HCT116 (cell line): ENCODE results near the gene MGAT4A. TPM values are rescaled to one million over a fixed set of nuclear protein-coding genes. Genes with fewer than 3 reads are reported as not detected.

ENCODE experiments used
- ATAC-seq: fragments of 200-7000 bp; cut with Tn5 transposase; 2 replicates; pipeline ENCODE4 v1.9.1; 2020; ENCODE audit warnings: mild to moderate bottlenecking, moderate library complexity
- BruUV-seq: library from RNA; stranded (reverse); fragments of 400-500 nt; replicated peaks from 2 replicates; lab custom pipeline; 2021; lab: Mats Ljungman, UMichigan
- CTCF ChIA-PET: fragments of 300-600 bp; sonication (Branson Sonifier 250); formaldehyde crosslinking; loops from one replicate; lab custom pipeline; 2021; ENCODE audit warnings: antibody characterized with exemption; lab: Charles Lee
- POLR2A ChIA-PET: fragments of 300-600, 350-600 bp; sonication (Branson Sonifier 250); formaldehyde crosslinking; loops from one replicate; lab custom pipeline; 2021; ENCODE audit warnings: antibody characterized with exemption; lab: Charles Lee
- RAD21 ChIA-PET, 2 experiments: fragments of 300-600 bp; sonication (Branson Sonifier 250); formaldehyde crosslinking; loops; one replicate each; lab custom pipeline; 2023; ENCODE audit warnings: low total read pairs in 2 of 2; ENCODE audit not compliant: uncharacterized antibody in 2 of 2, unreplicated experiment in 2 of 2, low non-redundant PET in 1 of 2; lab: Charles Lee
- DNase-seq: peaks from one replicate; pipeline ENCODE4 v3.0.0-alpha.2; 2010; ENCODE audit warnings: low read depth, low spot score
- H2AFZ ChIP-seq: fragments of 200-600 bp; shearing (Covaris generic), sonication (generic); 2 replicates; pipeline ENCODE4 v1.6.1; 2017; ENCODE audit warnings: low read depth, mixed run types, mixed read lengths, antibody characterized with exemption, low read length; ENCODE audit not compliant: poor library complexity, severe bottlenecking
- H3K27ac ChIP-seq: 2 replicates; pipeline ENCODE4 v1.5.1; 2012; ENCODE audit warnings: low read depth, low read length
- H3K27me3 ChIP-seq: fragments of 200-600 bp; sonication (generic); 2 replicates; pipeline ENCODE4 v1.6.1; 2016; ENCODE audit warnings: mixed run types, low read length, mixed read lengths; ENCODE audit not compliant: insufficient read depth
- H3K36me3 ChIP-seq, 2 experiments: fragments of 200-500 bp in 1 of 2; fragments of 200-600 bp in 1 of 2; sonication (Bioruptor generic) in 1 of 2; sonication (generic) in 1 of 2; 2 replicates each; pipeline versions ENCODE4 v1.5.1 to v1.6.1; 2014 to 2016; ENCODE audit warnings: low read length in 2 of 2, inconsistent platforms in 1 of 2, mixed read lengths in 1 of 2, mixed run types in 1 of 2; ENCODE audit not compliant: insufficient read depth in 2 of 2, control insufficient read depth in 1 of 2
- H3K4me1 ChIP-seq, 2 experiments: fragments of 200-600 bp in 1 of 2; sonication (generic) in 1 of 2; 2 replicates each; pipeline versions ENCODE4 v1.5.1 to v1.6.1; 2012 to 2017; ENCODE audit warnings: low read length in 2 of 2, inconsistent platforms in 1 of 2, mild to moderate bottlenecking in 1 of 2, mixed read lengths in 1 of 2, mixed run types in 1 of 2, moderate library complexity in 1 of 2; ENCODE audit not compliant: insufficient read depth in 2 of 2, control insufficient read depth in 1 of 2
- H3K4me2 ChIP-seq: fragments of 200-600 bp; sonication (generic); 2 replicates; pipeline ENCODE4 v1.6.1; 2017; ENCODE audit warnings: mixed run types, low read length, mixed read lengths
- H3K4me3 ChIP-seq, 2 experiments: fragments of 200-600 bp in 1 of 2; sonication (generic) in 1 of 2; replicated peaks in 1 of 2; 2 replicates each; pipeline ENCODE4 v1.5.1; 2011 to 2016; ENCODE audit warnings: low read length in 2 of 2, control low read depth in 1 of 2, low read depth in 1 of 2, mild to moderate bottlenecking in 1 of 2, mixed read lengths in 1 of 2, mixed run types in 1 of 2
- H3K79me2 ChIP-seq: fragments of 200-600 bp; sonication (generic); 2 replicates; pipeline ENCODE4 v1.6.1; 2017; ENCODE audit warnings: mild to moderate bottlenecking, mixed run types, low read length, moderate library complexity, mixed read lengths; ENCODE audit not compliant: insufficient read depth
- H3K9ac ChIP-seq: fragments of 200-600 bp; sonication (generic); 2 replicates; pipeline ENCODE4 v1.6.1; 2016; ENCODE audit warnings: low read length, mixed read lengths
- H3K9me2 ChIP-seq: fragments of 200-600 bp; sonication (generic), shearing (Covaris generic); 2 replicates; pipeline ENCODE4 v1.6.1; 2017; ENCODE audit warnings: mixed run types, mild to moderate bottlenecking, moderate library complexity; ENCODE audit not compliant: insufficient read depth
- H3K9me3 ChIP-seq, 2 experiments: fragments of 200-500 bp in 1 of 2; fragments of 200-600 bp in 1 of 2; sonication (Bioruptor generic) in 1 of 2; sonication (generic) in 1 of 2; 2 replicates each; pipeline ENCODE4 v1.6.1; 2014 to 2017; ENCODE audit warnings: low read length in 2 of 2, mixed read lengths in 2 of 2, inconsistent platforms in 1 of 2, low read depth in 1 of 2, mild to moderate bottlenecking in 1 of 2, mixed run types in 1 of 2, moderate library complexity in 1 of 2; ENCODE audit not compliant: control insufficient read depth in 1 of 2, insufficient read depth in 1 of 2
- H4K20me1 ChIP-seq: fragments of 200-600 bp; sonication (generic), shearing (Covaris generic); 2 replicates; pipeline ENCODE4 v1.6.1; 2017; ENCODE audit warnings: mixed run types, mild to moderate bottlenecking, moderate library complexity; ENCODE audit not compliant: insufficient read depth
- ATF3 ChIP-seq: IDR thresholded peaks from 2 replicates; pipeline ENCODE4 v1.6.1; 2012
- CEBPB ChIP-seq: IDR thresholded peaks from 2 replicates; pipeline ENCODE4 v1.6.1; 2012; ENCODE audit warnings: low read depth
- CTCF ChIP-seq, 3 experiments: fragments of 200-600 bp in 1 of 3; sonication (generic) in 1 of 3; IDR thresholded peaks in 2 of 3; conservative IDR thresholded peaks in 1 of 3; 2 replicates each; pipeline ENCODE4 v1.5.1; 2012 to 2017; ENCODE audit warnings: low read depth in 2 of 3, low read length in 2 of 3, antibody characterized with exemption in 1 of 3, borderline replicate concordance in 1 of 3, control low read depth in 1 of 3, mild to moderate bottlenecking in 1 of 3, mixed read lengths in 1 of 3, mixed run types in 1 of 3, moderate library complexity in 1 of 3; ENCODE audit not compliant: insufficient read depth in 1 of 3
- EGR1 ChIP-seq: IDR thresholded peaks from 2 replicates; pipeline ENCODE4 v1.6.1; 2012; ENCODE audit warnings: low read depth
- EZH2phosphoT487 ChIP-seq: fragments of 200-600 bp; IDR thresholded peaks from 2 replicates; pipeline ENCODE4 v1.6.1; 2018; ENCODE audit warnings: antibody characterized with exemption, borderline replicate concordance
- FOSL1 ChIP-seq: IDR thresholded peaks from 2 replicates; pipeline ENCODE4 v1.6.1; 2012; ENCODE audit warnings: low read depth
- JUND ChIP-seq: IDR thresholded peaks from 2 replicates; pipeline ENCODE4 v1.6.1; 2012
- MAX ChIP-seq: IDR thresholded peaks from 2 replicates; pipeline ENCODE4 v1.6.1; 2012
- POLR2A ChIP-seq: IDR thresholded peaks from 2 replicates; pipeline ENCODE4 v1.7.0; 2011; ENCODE audit warnings: borderline replicate concordance; ENCODE audit not compliant: insufficient read depth, insufficient read length; ENCODE audit errors: extremely low read depth
- SIN3A ChIP-seq: IDR thresholded peaks from 2 replicates; pipeline ENCODE4 v1.6.1; 2012; ENCODE audit warnings: low read depth
- SRF ChIP-seq: IDR thresholded peaks from 2 replicates; pipeline ENCODE4 v1.6.1; 2012; ENCODE audit warnings: low read depth
- TCF7L2 ChIP-seq: IDR thresholded peaks from 2 replicates; pipeline ENCODE4 v1.7.0; 2011; ENCODE audit warnings: borderline replicate concordance, inconsistent platforms; ENCODE audit not compliant: insufficient read depth, insufficient read length; ENCODE audit errors: extremely low read depth
- ZBTB33 ChIP-seq: IDR thresholded peaks from 2 replicates; pipeline ENCODE4 v1.6.1; 2011; ENCODE audit warnings: mild to moderate bottlenecking, low read length, moderate library complexity; ENCODE audit not compliant: insufficient replicate concordance; ENCODE audit errors: extremely low read depth
- ZFX ChIP-seq: fragments of 450-650 bp; IDR thresholded peaks from 2 replicates; pipeline ENCODE4 v1.6.1; 2017
- ZNF274 ChIP-seq: fragments of 200-500 bp; sonication (Bioruptor generic); IDR thresholded peaks from 2 replicates; pipeline ENCODE4 v1.6.1; 2014; ENCODE audit warnings: mild to moderate bottlenecking, low read depth, low read length, inconsistent platforms
- intact Hi-C: fragments of 100-400 bp; cut with micrococcal nuclease; formaldehyde crosslinking; loops from 2 replicates; pipeline ENCODE4 v1.10.0; 2022
- total RNA-seq: library from RNA; stranded (reverse); gene quantifications from one replicate; pipeline ENCODE4 v1.2.1, GENCODE V29; 2021; ENCODE audit not compliant: unreplicated experiment

MGAT4A gene
- total RNA-seq, 1 experiment from 2014 or later: 10.2 TPM

- ChIA-PET CTCF (no interaction called here), RAD21 (no interaction called here), POLR2A (no interaction called here)
- intact Hi-C loops: no loop called here
- peaks cover 7% of the 10 kb centered on the region; the same call in 1 of the 2 replicates for H3K9me2 ChIP-seq
- no peaks in the 10 kb centered on the region for H4K20me1 ChIP-seq
- no peak for ATAC-seq
- no peaks in the 10 kb centered on the region for H3K36me3 ChIP-seq
- H3K4me3 ChIP-seq: no peak overlapping the region
- no peak overlapping the region for H3K4me2 ChIP-seq
- H2AFZ ChIP-seq: no peak overlapping the region
- no peak for TF ChIP-seq CTCF (IDR thresholded peaks at IDR 0.05 in 2 of 3, conservative IDR thresholded peaks at IDR 0.05 in 1 of 3; ENCODE audit: borderline replicate concordance in 1 of 3, insufficient read depth in 1 of 3, low read depth in 2 of 3, low read length in 2 of 3)
- no peak for TF ChIP-seq FOSL1
- TF ChIP-seq ZFX: no peak
- TF ChIP-seq ZNF274: no peak
- no peak for DNase-seq
- H3K27ac ChIP-seq: no peak overlapping the region
- H3K4me1 ChIP-seq: no peaks in the 10 kb centered on the region
- BruUV-seq: no TSS peak
- no peaks in the 10 kb centered on the region for H3K79me2 ChIP-seq
- H3K27me3 ChIP-seq: no peaks in the 10 kb centered on the region
- no peaks in the 10 kb centered on the region for H3K9me3 ChIP-seq
- H3K9ac ChIP-seq: no peak overlapping the region
Measured at GRCh38 chr2:98669675-98670074, 61.3 kb downstream of the MGAT4A start.

- Histone ChIP-seq H2AFZ (no peak overlapping the region), H3K79me2 (no peaks in the 10 kb centered on the region), H3K36me3 (no peaks in the 10 kb centered on the region), H3K27ac (no peak overlapping the region), H3K9me2 (no peaks in the 10 kb centered on the region), H3K4me2 (no peak overlapping the region), H3K27me3 (no peaks in the 10 kb centered on the region), H3K4me1 (peaks cover 0 to 5% of the 10 kb centered on the region in 2 experiments; a peak in 2 of 4 replicates), H3K9me3 (no peaks in the 10 kb centered on the region), H3K4me3 (no peak overlapping the region), H4K20me1 (no peaks in the 10 kb centered on the region), H3K9ac (no peak overlapping the region)
- intact Hi-C loops: no loop called here
- BruUV-seq: no TSS peak
- CTCF ChIA-PET: no interaction called here
- RAD21 ChIA-PET: no interaction called here
- no peak for DNase-seq
- ATAC-seq: no peak
- POLR2A ChIA-PET: no interaction called here
- TF ChIP-seq TCF7L2 (no peak), EZH2phosphoT487 (no peak), EGR1 (no peak), POLR2A (no peak), SRF (no peak), ZBTB33 (no peak), ATF3 (no peak), ZNF274 (no peak), SIN3A (no peak), CEBPB (no peak), FOSL1 (no peak), MAX (no peak), JUND (no peak)
Measured at GRCh38 chr2:98665677-98666076, 65.3 kb downstream of the MGAT4A start.
